HG03095 (cell line): ENCODE data around the gene DDI1.

Source experiments
- ATAC-seq: cut with Tn5 transposase; IDR thresholded peaks from one replicate; pipeline ENCODE4 v1.9.1; 2021; ENCODE audit warnings: moderate library complexity; ENCODE audit not compliant: unreplicated experiment

Gene DDI1

DNA sequence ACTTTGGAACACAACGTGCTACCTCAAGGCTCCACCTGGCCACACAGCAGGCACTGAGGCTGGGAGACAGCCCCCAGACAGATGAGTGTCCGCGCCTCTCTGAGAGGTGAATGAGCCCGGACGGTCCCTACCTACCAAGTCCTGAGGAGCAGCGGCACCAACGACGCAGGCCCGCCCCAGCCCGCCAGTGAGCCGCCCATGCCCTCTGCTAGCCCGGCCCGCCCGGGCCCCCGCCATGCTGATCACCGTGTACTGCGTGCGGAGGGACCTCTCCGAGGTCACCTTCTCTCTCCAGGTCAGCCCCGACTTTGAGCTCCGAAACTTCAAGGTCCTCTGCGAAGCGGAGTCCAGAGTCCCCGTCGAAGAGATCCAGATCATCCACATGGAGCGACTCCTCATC lies at the start of gene DDI1:
Gene DDI1 (plus strand): TSS at position 53 of the 400 bp plus-strand sequence. CDS start 183 bp downstream, at position 236.
- ATAC-seq = no peak

DNA sequence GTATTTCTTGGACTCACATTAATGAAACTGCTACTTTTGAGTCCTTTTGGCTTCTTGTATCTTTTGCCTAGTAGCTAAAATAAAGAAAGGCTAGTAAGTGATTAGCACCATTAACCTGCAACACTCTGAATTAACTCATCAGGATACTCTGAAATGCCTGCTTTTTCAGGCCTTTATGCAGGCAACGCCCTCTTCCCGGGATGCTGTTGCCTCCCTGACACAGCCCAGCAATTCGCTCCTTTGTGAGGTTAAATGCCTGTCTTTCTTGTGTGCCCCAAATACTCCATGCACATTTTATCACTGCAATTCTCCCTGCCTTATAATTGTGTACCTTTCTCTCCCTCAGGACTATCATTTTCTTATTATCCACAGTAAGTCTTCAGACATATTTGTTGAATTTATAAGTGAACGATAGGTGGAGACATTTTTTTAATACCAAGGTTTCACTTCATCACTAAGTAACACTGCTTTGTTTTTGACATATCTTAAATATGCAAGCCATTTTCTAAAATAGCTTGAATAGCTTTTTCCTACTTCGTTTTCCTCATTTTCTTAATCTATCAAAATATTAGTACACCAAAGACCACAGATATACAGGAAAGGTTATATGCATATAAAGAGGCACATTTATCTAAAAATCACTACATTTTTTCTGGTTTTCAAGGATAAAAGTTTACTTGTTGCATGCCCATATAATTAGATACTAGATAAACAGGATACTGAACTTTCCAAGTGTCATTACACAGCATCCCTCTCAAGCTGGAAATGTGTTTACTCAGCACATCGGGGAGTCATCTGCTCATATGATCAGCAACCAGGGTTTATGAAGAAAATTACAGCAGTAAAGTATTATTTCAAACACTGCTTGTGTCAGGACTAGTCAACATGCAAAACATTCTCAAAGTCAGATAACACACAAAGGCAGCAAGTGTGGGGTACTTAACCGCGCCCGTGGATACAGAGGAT lies 48.5 kb upstream of the DDI1 start:
- ATAC-seq = no peak

DNA sequence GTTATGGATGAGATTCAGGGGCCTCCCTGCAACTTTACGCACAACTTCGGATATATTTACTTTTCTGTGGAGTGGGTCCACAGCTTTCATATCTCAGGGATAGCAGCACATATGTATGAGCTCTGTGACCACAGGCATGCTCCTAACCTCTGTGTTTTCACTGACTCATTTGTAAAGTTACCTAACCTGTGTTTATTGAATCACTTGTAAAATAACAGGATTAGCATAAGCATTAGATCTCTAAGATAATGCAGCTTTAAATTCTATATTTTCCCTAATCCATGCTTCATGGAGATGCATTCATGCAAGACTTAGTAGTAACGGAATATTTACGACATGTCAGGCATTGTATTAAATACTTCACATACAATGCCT lies 47.9 kb upstream of the DDI1 start:
- no peak for ATAC-seq

DNA sequence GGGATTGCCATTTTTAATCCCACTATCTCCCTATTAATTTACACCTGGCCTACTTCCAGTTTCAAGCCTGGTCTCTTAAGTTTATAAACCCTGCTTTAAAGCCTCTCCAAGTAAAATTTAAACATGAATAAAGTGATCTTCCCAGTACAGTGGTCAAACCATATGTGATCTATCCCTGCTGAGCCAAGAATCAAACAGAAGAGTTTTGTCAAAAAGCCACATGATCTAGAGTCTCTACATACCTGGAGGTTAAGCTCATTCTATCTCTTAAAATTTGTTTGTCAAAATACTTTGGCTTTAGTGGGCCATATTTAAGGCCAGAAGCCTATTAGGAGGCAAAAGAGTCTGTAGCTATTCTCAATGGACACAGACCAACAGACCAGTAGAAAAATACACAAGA lies 42.9 kb upstream of the DDI1 start:
- ATAC-seq = no peak

DNA sequence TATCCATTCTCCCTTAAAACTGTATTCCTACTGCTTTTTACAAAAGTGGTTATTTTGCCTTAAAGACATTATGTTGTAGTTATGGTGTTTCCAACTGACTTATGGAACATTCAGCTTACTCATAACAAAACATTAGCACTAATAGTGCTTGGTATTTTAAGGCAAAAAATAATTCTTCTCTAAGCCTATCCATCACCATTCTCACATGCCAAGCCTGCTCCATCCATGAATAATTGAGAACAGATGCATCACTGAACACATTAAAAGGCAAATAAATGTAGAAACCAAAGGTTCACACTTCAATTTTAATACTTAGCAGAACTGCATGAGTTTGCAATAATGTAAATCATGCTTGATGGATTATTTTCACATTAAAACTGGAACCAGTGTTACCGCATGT lies 42.3 kb upstream of the DDI1 start:
- no peak for ATAC-seq

DNA sequence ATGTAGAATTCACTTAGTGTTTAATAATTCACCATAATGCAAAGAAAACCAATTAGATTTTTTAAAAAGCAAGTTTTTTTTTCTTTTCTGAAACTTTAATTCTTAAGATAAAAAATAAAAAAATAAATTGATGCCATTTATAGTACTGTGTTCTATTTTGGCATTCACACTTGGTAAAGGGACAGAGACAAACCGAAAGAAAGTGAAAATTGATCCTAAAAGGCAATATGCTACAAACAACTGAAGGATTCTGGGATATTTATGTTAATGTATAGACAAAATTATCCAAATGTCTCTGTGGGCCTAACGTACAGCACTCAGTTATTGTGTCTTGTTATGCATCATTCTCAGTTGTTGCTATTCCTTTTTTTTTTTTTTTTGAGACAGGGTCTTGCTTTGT lies 41.9 kb upstream of the DDI1 start:
- ATAC-seq = no peak

DNA sequence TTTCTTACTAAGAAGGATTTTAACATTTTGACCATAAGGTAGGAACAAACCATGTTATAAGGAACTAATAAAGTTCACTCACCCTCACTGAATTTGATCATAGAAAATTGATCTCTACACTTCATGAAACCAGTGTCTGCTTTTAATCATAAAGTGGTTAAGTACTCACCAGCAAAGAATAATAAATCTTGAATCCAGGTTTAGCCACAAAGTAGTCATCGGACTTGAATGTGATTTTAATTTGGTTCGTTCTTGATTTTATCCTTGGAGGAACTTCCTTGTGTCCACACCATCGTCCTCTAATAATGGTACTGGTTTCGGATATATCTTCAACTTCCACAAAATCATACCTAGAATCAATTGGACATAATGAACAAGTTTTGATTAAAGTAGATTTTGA lies 40.5 kb upstream of the DDI1 start:
- ATAC-seq = no peak

DNA sequence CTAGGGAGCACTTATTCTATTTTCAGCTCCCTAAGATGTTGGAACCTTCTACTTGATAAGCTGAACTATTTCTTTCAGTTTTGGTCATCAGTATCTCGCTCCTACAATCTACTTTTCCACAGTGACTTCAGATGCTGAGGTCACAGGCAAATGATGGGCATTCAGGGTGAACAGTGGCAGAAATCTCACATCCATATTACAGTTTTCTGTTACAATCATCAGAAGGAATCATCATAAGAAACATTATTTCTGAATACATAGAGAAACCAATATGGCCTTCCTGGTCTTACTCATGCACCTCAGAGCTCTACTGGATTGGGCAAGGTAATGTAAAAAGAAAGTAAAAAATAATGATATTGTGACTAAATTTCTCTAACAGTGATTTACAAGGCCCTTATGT lies 39.4 kb upstream of the DDI1 start:
- no peak for ATAC-seq

DNA sequence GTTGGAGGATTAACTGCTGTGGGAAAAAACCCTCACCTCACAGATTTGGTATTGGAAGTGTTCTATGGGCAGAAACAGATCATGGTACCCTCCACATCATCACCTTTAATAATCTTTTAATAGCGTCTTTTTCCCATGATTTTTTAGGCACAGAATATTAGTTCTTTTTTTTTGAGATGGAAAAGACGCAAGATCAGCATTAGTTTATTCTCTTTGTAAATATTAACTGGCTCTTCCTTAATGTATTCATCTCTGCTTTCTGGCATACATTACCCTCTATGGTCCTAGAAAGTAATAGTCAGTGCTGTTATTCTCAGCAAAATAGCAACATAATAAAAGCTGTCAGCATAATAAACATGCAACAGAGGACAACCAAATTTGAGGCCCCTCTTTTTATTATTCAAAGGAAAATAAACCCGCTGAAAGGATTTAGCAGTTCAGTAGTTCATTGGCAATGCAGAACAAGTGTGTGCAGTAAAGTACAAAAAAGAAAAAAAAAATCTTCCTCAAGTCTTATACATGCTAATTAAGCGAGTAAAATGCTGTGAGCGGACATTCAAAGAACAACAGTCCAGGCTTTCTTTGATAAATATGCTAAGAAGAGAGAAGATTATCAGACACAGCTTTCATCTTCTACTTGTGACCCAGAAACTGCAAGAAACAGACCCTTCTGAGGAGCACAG lies 37.5 kb upstream of the DDI1 start:
- no peak for ATAC-seq

DNA sequence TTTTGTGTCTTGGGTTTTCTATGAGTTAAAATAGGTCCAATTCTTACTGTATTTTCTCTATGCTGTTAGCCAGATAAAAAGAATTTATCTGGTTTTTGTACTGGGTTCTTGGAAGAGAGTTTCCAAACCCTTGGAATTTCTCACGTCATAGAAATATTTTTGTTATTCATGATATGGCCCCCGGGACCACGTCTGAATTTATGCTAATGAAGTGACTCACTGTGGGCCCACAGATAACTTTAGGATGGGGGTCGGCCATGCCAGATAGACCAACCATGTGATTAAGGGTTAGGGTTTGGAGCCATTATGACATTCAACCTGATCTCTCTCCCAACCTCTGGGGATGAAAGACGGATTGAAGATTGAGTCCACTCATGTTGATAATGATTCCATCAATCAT lies 35.6 kb upstream of the DDI1 start:
- ATAC-seq = no peak

DNA sequence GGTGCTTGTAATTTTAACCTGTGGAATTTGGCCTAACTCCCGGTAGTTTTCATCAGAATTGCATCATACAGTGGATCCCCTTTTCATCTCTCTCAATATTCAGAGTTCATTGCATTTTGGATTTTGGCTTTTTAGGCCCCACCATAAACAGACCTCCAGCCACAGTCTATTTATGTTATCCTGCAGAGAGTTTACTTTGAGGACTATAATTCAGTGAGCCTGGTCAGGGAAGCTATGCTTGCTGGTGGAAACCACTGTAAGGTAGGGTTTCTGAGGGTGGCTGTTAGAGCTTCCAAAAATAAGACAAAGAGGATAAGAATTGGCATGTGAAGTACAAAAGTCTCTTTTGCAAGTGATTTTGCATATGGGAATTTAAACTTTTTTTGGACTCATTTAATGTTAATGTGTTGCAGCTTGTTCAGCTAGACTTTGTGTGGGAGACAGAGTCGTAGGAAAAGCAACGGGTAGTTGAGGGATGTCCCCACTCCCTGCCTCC lies 34.8 kb upstream of the DDI1 start:
- no peak for ATAC-seq

DNA sequence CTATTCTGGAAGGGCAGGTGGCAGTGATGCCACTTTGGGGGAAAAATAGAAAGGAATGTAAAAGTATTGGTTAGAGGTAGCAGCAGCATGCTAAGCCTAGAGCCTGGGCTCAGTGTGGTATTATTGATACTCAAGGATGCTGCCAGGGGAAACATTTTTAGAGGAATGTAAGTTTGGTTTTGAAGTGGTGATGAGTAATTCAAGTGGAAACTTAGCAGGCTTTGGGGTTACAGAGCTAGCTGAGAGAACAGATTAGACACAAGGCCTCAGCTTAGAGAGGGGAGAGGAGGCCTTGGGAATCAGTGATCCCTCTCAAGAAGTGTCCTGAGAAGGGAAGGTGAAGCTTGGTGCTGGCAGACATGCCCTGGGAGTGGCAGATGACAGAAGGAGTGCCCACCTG lies 32.9 kb upstream of the DDI1 start:
- no peak for ATAC-seq

DNA sequence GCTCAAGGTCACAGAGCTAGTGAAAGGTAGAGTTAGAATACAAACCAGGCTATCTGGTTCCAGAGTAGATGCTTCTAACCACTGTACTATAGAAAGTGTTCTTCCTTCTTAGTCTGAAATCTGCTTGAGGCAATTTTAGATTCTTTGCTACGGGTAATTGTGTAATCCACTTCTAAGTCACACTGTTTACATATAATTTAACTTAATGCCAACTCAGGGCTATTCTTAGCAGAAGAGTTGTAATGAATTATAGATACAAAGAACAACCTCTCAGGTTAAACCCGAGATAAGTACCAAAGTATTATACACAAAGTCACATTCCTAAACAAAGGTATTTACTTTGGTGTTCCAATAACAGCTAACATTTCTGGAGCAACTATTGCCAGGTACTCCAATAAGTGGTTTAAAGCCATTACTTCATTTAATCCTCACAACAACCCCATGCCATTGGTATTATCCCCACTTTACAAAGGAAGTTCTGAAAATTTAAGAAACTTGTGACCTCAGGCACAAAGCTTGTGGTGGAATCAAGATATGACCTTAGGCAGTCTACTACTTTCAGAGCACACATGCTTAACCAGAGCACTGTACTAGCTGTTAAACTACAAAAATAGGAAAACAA lies 31.1 kb upstream of the DDI1 start:
- ATAC-seq = no peak

DNA sequence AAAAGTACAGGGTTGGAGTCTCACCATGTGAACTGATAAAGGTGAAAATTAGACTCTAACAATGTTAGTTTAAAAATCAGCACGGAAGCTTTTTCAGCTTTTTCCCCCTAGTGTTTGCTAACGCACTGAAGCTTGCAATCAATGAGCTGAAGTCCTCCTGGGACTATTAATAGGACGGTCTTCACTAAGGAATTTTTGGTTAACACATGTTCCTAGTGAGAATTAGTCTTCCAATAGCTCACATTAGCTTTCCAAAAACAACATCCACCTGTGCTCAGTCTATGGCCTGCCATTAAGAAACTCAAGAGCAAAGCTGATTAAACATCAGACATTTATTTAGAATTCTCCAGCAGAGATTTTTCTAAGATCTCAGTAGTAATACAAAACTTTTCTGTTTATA lies 26.7 kb upstream of the DDI1 start:
- no peak for ATAC-seq

DNA sequence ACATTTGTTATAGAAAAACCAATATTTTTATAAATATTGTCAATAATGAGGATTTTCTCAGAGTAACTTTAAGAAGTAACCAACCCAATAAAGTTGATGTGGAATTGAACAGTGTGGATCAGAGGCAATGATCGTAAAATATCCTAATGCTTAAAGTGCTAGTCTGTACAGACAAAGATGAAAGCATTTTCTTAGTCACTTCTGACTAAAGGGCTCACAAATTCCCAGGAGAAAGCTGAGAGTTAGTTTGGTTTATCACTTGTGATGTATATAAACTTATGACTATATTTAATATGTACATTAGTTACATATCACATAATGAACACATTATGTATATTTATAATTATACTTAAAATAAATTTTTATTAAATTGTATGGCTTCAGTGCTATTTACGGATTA lies 25.4 kb upstream of the DDI1 start:
- no peak for ATAC-seq

DNA sequence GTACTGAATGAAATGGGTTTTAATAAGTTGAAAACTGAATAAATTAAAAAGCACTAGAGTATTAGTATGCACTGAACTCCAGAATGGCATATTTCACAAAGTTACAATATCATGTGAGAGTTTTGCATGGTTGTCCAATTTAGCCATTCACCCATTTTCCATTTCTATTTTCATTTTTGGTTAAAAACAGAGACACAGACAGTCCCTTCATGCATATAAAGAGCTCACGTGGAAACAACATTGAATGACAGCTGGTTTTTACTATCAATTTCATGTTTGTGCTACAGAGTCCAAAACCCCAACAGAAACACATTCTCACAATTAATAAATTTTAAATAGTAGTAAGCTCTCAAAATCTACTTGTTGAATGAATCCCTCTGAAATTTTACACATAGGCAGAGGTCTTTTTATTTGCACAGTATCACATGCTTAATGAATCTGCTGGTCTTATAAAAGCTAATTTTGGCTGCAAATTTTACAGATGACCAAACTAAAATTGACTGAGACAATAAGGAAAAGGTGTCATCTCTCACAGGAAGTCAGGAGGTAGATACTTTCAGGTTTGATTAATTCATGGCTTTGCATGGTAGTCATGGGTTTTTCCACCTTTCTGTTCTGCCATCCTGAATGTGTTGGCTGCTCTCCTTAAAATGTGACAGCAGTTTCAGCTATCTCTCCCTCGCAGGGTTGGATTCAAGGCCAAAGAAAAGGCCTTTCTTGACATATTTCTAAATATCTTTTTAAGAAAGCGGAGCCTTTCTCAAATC lies 20.6 kb upstream of the DDI1 start:
- peak; percentile 88 for ATAC-seq

DNA sequence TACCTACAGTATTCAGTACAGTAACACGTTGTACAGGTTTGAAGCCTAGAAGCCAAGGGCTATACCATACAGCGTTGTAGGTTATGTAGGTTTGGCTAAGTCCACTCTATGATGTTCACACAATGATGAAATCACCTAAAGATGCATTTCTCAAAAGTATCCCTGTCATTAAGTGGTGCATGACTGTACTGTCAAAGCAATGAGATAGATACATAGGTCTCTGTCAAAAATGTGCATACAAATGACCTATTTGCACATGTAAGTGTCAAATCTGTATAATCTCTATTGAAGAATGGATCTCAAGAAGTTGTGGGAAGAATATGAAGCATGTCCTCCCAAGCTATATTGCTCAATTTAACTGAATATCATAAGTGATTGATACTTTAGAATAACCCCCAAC lies 11.9 kb upstream of the DDI1 start:
- no peak for ATAC-seq

DNA sequence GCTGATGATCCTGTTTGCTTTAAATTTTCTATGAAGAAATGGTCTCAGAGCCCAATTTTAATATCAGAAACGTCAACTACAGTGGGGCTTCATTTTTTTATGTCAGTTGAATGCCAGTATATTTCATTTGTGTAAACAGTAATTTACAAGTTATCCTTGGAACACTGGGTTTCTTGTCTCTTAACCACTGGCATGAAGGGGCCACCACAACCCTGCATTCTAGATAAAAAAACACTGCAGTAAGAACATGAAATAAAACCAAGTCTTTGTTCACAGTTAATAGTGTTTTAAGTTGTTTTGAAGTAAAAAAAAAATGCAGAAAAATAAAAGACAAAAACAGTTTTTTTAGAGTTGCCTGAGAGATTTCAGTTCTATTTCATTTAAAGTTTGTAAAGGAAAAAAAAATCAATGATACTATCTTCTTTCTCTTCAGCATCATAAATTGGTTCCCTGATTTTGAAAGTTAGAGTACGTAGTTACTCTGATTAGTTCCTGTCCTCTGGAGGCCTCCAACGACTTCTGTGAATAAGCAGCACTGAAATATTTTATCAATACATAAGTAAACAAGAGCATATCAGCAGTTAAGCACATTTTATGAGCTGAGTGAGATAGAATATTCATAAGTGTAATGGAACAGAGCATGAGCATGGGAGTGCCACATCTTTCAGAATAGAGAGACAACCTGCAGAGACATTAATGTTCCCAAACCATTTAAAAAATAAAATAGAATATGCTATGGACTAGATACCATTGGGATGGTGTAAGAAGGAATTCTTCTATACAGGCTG lies 7.8 kb upstream of the DDI1 start:
- ATAC-seq = no peak

DNA sequence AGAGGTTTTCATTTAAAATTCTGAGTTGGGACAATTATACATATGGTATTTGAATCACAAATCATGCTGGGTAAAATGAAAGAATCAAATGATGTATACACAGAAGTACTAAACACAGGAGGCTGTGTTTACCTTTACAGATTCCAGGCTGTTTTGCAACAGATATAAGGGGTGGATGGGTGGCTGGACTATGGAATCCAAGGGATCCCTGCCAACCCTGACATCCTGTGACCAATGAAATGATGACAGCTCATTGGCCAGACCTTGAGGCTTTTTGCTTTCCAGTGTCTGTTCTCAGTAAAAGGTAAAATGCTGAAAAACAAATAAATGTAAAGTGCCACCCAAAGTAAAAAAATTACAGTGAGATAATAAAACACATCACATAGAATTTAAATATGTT lies 3.3 kb upstream of the DDI1 start:
- ATAC-seq = no peak

DNA sequence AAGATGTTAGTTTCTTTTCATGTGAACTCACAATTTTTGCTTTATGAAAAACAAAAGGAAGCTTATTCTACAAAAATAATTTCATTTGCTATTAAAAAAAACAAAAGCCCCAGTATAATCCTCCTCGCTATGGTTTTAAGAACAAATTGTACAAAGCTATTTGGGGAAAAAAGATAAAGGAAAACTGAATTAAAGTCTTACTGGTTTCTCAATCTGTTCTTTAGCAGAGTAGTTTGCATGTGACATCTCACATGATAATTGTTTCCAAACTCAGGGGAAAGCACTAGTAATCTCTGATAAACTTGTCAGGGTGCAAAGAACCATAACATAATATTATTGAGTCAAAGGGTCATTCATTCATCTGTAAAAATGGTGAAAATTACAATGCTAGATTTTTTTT lies 2.9 kb upstream of the DDI1 start:
- no peak for ATAC-seq
